Measurements from ENCODE around the gene FKBP2.
"Not testable (repeated sequence)": the region's sequence is repeated elsewhere in the genome, so short reads cannot be mapped to it uniquely, and the experiment has no call there.

The FKBP2 gene

GRCh38 chr11:64244966-64245365 lies 4.1 kb downstream of the FKBP2 start:
- peaks cover 35 to 37% of the 10 kb centered on the region in 2 donors for H3K4me1 Mint-ChIP-seq (ENCODE audit: low read depth in 2 of 2)

GRCh38 chr11:64245401-64245796 lies 4.5 kb downstream of the FKBP2 start:
- peaks cover 24% of the 10 kb centered on the region for H3K36me3 Mint-ChIP-seq (ENCODE audit: insufficient read depth)
- H3K4me1 Mint-ChIP-seq (ENCODE audit: low read depth in 2 of 2) = peaks cover 31 to 35% of the 10 kb centered on the region in 2 donors
- no peaks in the 10 kb centered on the region for H3K9me3 Mint-ChIP-seq
- peak overlapping the region; percentile 90 to 96 for H3K27ac Mint-ChIP-seq
- DNase-seq (peak; percentile 57 to 58 (median 58)), ATAC-seq (replicated peaks) (peak; percentile 7)
- H3K27me3 Mint-ChIP-seq = no peaks in the 10 kb centered on the region
- peak overlapping the region; percentile 87 for H3K4me3 Mint-ChIP-seq

More at GRCh38 chr11:64244966-64245365, 4.1 kb downstream of the FKBP2 start:
- ATAC-seq (replicated peaks) (no peak), DNase-seq (no peak)
- Mint-ChIP-seq H3K9me3 (no peaks in the 10 kb centered on the region), H3K27ac (peak overlapping the region; percentile 90 to 96), H3K27me3 (no peaks in the 10 kb centered on the region), H3K4me3 (peak overlapping the region; percentile 87), H3K36me3 (ENCODE audit: insufficient read depth) (peaks cover 27% of the 10 kb centered on the region)

DNA sequence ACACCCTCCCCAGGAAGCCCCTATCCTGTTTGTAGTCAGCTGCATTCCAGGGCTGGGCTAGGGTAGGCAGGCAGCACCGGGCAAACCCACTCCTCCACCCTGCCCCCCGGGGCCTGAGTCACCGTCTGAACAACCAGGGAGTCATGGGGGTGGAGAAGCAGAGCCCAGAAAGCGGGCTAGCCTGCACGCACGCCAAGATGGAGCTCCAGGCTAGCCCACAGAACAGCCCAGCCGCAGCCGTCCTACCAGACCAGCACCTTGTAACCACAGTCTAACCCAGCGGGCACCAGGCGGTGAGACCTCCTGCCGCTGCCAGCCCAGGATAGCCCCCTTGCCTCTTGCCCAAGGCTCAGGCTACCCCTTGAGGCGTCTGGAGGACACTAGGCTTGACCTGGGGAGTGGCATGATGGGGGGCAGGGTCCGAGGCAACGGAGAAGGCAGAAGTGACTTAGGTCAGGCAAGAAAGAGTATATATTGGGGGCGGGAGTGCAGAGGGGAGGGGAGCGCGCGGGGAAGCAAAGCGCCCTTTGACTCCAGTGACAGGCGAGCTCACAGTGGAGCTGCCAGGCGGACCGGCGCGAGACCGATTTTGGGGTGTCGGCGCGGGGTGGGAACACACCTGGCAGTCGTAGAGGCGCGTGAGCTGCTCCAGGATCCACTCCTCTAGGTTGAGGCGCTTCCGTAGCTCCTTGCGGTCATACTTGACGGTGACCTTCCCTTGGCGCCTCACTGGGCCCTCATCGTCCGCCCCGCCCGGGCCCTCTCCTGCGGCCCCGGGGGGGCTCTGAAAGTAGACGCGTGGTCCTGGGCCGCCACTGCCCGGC lies 5.1 kb downstream of the FKBP2 start:
- no peaks in the 10 kb centered on the region for H3K27me3 Mint-ChIP-seq
- H3K36me3 Mint-ChIP-seq (ENCODE audit: insufficient read depth) = peaks cover 18% of the 10 kb centered on the region
- H3K9me3 Mint-ChIP-seq = no peaks in the 10 kb centered on the region
- DNase-seq (peak; percentile 53 to 64 (median 59)), ATAC-seq (replicated peaks) (peak; percentile 5)
- H3K27ac Mint-ChIP-seq = peak overlapping the region; percentile 90 to 96
- peaks cover 27 to 33% of the 10 kb centered on the region in 2 donors for H3K4me1 Mint-ChIP-seq (ENCODE audit: low read depth in 2 of 2)
- peak overlapping the region; percentile 87 for H3K4me3 Mint-ChIP-seq

- Mint-ChIP-seq H3K36me3 (ENCODE audit: insufficient read depth) (peaks cover 12% of the 10 kb centered on the region), H3K27ac (peak overlapping the region; percentile 88 to 90), H3K4me1 (ENCODE audit: low read depth in 2 of 2) (peaks cover 24 to 33% of the 10 kb centered on the region in 2 donors), H3K4me3 (peak overlapping the region; percentile 86 to 89)
- ATAC-seq (replicated peaks) = peak; percentile 11
- H3K27me3 Mint-ChIP-seq, DNase-seq, H3K9me3 Mint-ChIP-seq: not testable (repeated sequence)
Measured at GRCh38 chr11:64246621-64246870, 5.7 kb downstream of the FKBP2 start.

- Mint-ChIP-seq H3K27ac (peak within 1 kb of the TSS; percentile 90 to 96), H3K4me1 (ENCODE audit: low read depth in 2 of 2) (peaks cover 28 to 37% of the 10 kb centered on the region in 2 donors), H3K27me3 (no peaks in the 10 kb centered on the region), H3K36me3 (ENCODE audit: insufficient read depth) (peaks cover 14% of the 10 kb centered on the region), H3K4me3 (peak within 1 kb of the TSS; percentile 87 to 89), H3K9me3 (no peaks in the 10 kb centered on the region)
- DNase-seq = peak; percentile 64 to 72 (median 68)
- peak; percentile 57 for ATAC-seq (replicated peaks)
Measured at GRCh38 chr11:64246871-64247728, 6.2 kb downstream of the FKBP2 start, which contains the start of gene PPP1R14B. Gene PPP1R14B, minus strand, starts transcription at chr11:64246943. Its CDS starts 270 bp downstream, at chr11:64246673.

- Mint-ChIP-seq H3K27me3 (no peaks in the 10 kb centered on the region), H3K27ac (no peak overlapping the region), H3K9me3 (no peaks in the 10 kb centered on the region), H3K36me3 (ENCODE audit: insufficient read depth) (peaks cover 18% of the 10 kb centered on the region), H3K4me1 (ENCODE audit: low read depth in 2 of 2) (peaks cover 30 to 32% of the 10 kb centered on the region in 2 donors), H3K4me3 (peak overlapping the region; percentile 86 to 89)
- no peak for ATAC-seq (replicated peaks)
- DNase-seq = no peak
Measured at GRCh38 chr11:64247729-64248531, 7.0 kb downstream of the FKBP2 start.

GRCh38 chr11:64248578-64248977 lies 7.7 kb downstream of the FKBP2 start:
- no peak for DNase-seq
- Mint-ChIP-seq H3K27ac (no peak overlapping the region), H3K36me3 (ENCODE audit: insufficient read depth) (peaks cover 18% of the 10 kb centered on the region), H3K27me3 (no peaks in the 10 kb centered on the region), H3K4me3 (peak overlapping the region in 1 of 2 donors; percentile 89), H3K9me3 (no peaks in the 10 kb centered on the region), H3K4me1 (ENCODE audit: low read depth in 2 of 2) (peaks cover 24 to 29% of the 10 kb centered on the region in 2 donors)
- ATAC-seq (replicated peaks) = no peak

DNA sequence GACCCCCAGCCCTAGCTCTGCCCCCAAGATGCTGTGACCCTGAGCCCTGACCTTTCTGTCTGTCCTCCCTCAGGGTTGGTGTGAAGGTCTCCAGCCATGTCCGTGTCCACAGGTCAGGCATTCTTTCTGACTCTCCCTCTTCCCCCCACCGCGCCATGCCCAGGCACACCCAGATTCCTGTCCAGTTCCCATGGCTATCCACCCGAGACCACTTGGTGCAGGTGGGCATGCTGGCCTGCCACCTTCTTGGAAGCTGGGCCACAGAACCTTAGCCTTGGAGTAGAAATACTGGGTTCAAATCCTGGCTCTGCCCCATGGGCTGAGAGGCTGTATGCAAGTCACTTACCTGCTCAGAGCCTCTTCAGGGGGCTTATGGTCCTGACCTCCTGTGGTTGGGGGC lies 8.1 kb downstream of the FKBP2 start:
- H3K36me3 Mint-ChIP-seq (ENCODE audit: insufficient read depth) = peaks cover 18% of the 10 kb centered on the region
- ATAC-seq (replicated peaks) = no peak
- H3K27me3 Mint-ChIP-seq = no peaks in the 10 kb centered on the region
- H3K4me3 Mint-ChIP-seq = peak overlapping the region in 1 of 2 donors; percentile 89
- peaks cover 21 to 33% of the 10 kb centered on the region in 2 donors for H3K4me1 Mint-ChIP-seq (ENCODE audit: low read depth in 2 of 2)
- DNase-seq = no peak
- no peak overlapping the region for H3K27ac Mint-ChIP-seq
- no peaks in the 10 kb centered on the region for H3K9me3 Mint-ChIP-seq

DNA sequence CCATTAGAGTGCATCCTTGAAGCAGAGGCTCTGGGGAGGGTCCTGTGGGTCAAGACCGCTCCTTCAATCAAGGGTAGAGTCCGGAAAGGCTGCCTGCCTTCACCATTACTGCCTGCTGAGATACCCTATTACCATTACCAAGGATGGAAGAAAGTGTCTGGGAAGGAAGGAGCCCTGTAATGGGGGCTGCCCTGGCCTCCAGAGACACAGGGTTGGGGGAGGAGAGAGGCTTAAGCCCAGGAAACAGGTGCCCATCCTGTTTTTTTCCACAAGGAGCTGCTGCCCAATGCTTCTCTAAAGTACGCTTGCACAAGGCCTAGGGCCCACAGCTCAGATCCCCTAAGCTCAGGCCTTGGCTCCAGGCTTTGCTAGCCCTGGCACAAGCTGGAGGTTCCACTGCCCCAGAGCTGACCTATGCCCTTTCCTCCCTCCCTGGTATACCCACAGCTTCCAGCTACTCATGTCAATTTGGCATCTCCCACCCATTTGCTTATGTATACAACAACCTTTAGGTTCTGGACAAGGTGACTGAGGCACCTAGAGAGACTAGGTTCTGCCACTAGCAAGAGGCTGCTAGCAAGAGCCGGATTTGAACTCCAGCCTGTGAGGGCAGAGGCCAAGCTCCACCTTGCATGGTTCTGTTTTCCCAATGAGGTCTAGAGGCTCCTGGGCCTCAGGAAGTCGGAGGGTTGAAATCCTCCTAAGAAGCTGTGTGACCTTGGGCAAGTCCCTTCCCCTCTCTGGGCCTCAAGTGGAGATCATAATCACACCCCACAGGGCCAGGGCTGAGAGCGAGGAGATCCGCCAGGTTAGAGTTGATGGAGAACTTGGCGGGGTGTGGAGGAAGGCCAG lies 8.9 kb downstream of the FKBP2 start:
- H3K9me3 Mint-ChIP-seq = no peaks in the 10 kb centered on the region
- peak overlapping the region in 1 of 2 donors; percentile 67 for H3K4me3 Mint-ChIP-seq
- peaks cover 21 to 34% of the 10 kb centered on the region in 2 donors for H3K4me1 Mint-ChIP-seq (ENCODE audit: low read depth in 2 of 2)
- no peaks in the 10 kb centered on the region for H3K27me3 Mint-ChIP-seq
- H3K27ac Mint-ChIP-seq = no peak overlapping the region
- H3K36me3 Mint-ChIP-seq (ENCODE audit: insufficient read depth) = peaks cover 21% of the 10 kb centered on the region
- ATAC-seq (replicated peaks) = no peak
- no peak for DNase-seq

- Mint-ChIP-seq H3K4me1 (ENCODE audit: low read depth in 2 of 2) (peaks cover 14 to 32% of the 10 kb centered on the region in 2 donors), H3K4me3 (peak overlapping the region; percentile 67 to 91), H3K36me3 (ENCODE audit: insufficient read depth) (peaks cover 23% of the 10 kb centered on the region), H3K27me3 (no peaks in the 10 kb centered on the region), H3K27ac (no peak overlapping the region), H3K9me3 (no peaks in the 10 kb centered on the region)
- no peak for DNase-seq
- ATAC-seq (replicated peaks) = no peak
Measured at GRCh38 chr11:64250415-64251015, 9.6 kb downstream of the FKBP2 start.

DNA sequence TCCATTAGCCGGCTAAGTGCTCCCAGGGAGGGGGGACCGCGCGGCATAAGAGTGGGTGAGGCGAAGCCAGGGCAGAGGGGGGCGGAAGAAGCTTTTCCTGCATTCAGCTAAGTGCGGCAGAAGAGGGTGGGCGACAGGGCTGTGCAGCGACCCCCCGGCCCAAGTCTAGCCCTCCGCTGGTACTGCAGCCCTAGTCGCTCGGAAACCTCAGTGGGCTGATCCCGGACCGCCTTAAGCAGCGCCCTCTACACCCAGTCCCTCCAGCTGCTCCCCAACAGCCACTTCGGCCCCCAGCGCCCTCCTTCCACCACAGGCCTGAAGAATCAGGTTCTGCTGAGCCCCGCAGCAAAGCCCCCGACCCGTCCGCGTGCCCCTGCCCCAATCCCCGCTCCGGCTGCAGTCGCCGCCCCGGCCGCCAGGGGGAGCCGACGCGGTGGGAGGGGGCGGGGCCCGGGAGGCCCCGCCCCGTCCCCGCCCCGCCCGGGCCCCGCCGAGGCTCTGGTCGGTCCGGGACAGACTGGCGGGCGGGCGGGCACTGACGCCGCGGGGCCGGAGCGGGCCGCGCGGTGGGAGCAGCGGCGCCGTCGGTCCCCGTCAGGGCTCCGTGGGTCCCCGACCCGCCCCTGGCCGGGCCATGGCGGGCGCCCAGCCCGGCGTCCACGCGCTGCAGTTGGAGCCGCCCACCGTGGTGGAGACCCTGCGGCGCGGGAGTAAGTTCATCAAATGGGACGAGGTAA lies 10.3 kb downstream of the FKBP2 start, which contains the start of gene PLCB3:
PLCB3 (plus strand) TSS at position 515 of the 737 bp plus-strand sequence; CDS start at position 635, 120 bp downstream.
- Mint-ChIP-seq H3K4me1 (ENCODE audit: low read depth in 2 of 2) (peaks cover 7 to 26% of the 10 kb centered on the region in 2 donors), H3K9me3 (no peaks in the 10 kb centered on the region), H3K27me3 (no peaks in the 10 kb centered on the region), H3K36me3 (ENCODE audit: insufficient read depth) (peaks cover 18% of the 10 kb centered on the region), H3K27ac (peak within 1 kb of the TSS in 1 of 2 donors; percentile 86), H3K4me3 (peak within 1 kb of the TSS; percentile 91 to 94)
- ATAC-seq (replicated peaks) (peak; percentile 65), DNase-seq (peak; percentile 49 to 62 (median 50))

Measured in effector memory CD8-positive, alpha-beta T cell (primary cell).